ENCODE measurements around the gene DOK4.

The DOK4 gene

GRCh38 chr16:57423152-57423551, 63.1 kb downstream of the DOK4 start:
- TF ChIP-seq CTCF (IDR thresholded peaks at IDR 0.05; ENCODE audit: control extremely low read depth, extremely low read depth, low read depth, missing control alignments): no peak
- no peak for DNase-seq (ENCODE audit: extremely low spot score)
- CTCF ChIA-PET: interaction anchor here (1.3 to 17.8 kb wide), 9 partner anchors 10 to 336 kb away, joined by 3 to 454 read pairs (median 4); partner anchors contain the start of genes CIAPIN1 and COQ9
- POLR2A ChIA-PET: no interaction called here

- CTCF ChIA-PET: interaction anchor here (1.0 to 17.8 kb wide), 16 partner anchors 9 to 456 kb away, joined by 3 to 454 read pairs (median 4); partner anchors contain the start of genes CIAPIN1, COQ9 and CX3CL1
- peak; percentile 43 for TF ChIP-seq CTCF (IDR thresholded peaks at IDR 0.05; ENCODE audit: control extremely low read depth, extremely low read depth, low read depth, missing control alignments)
- POLR2A ChIA-PET: no interaction called here
- no peak for DNase-seq (ENCODE audit: extremely low spot score)
These were observed 64.0 kb downstream of the DOK4 start for GRCh38 chr16:57422026-57422944.
